SJCRH30 (cell line): Measurements from ENCODE around the gene ZNF407. TPM values are rescaled to one million over a fixed set of nuclear protein-coding genes. Genes with fewer than 3 reads are reported as not detected.

Source experiments
- DNase-seq, 2 experiments: peaks; one replicate each; pipeline ENCODE4 v3.0.0-alpha.2; 2015 to 2020
- H3K27ac ChIP-seq: fragments of 250-450 bp; sonication (Bioruptor Pico); 2 replicates; pipeline ENCODE4 v1.5.1; 2020; ENCODE audit warnings: mild to moderate bottlenecking, moderate library complexity
- H3K27me3 ChIP-seq: fragments of 250-450 bp; sonication (Bioruptor Pico); 2 replicates; pipeline ENCODE4 v1.5.1; 2020; ENCODE audit warnings: mild to moderate bottlenecking, moderate library complexity
- H3K36me3 ChIP-seq: fragments of 250-450 bp; sonication (Bioruptor Pico); 2 replicates; pipeline ENCODE4 v1.5.1; 2020; ENCODE audit warnings: mild to moderate bottlenecking, moderate library complexity
- H3K4me1 ChIP-seq: fragments of 250-450 bp; sonication (Bioruptor Pico); 2 replicates; pipeline ENCODE4 v1.5.1; 2020; ENCODE audit warnings: mild to moderate bottlenecking, moderate library complexity
- H3K4me3 ChIP-seq: fragments of 250-450 bp; sonication (Bioruptor Pico); 2 replicates; pipeline ENCODE4 v1.5.1; 2020; ENCODE audit warnings: mild to moderate bottlenecking, moderate library complexity
- H3K9me3 ChIP-seq: fragments of 250-450 bp; sonication (Bioruptor Pico); replicated peaks from 2 replicates; pipeline ENCODE4 v1.5.1; 2020; ENCODE audit warnings: mild to moderate bottlenecking, moderate library complexity
- total RNA-seq: library from RNA; depleted of rRNA; stranded (reverse); fragments of >200 nt; shearing (Covaris generic); gene quantifications from 2 replicates; pipeline ENCODE4 v1.2.3, GENCODE V29; 2014

ZNF407 gene
- total RNA-seq, 1 experiment from 2014 or later: 9.5 TPM

GRCh38 chr18:75065251-75066000, 467.8 kb downstream of the ZNF407 start:
- Histone ChIP-seq H3K4me1 (no peaks in the 10 kb centered on the region), H3K27me3 (no peaks in the 10 kb centered on the region), H3K36me3 (no peaks in the 10 kb centered on the region), H3K9me3 (no peaks in the 10 kb centered on the region), H3K27ac (no peak overlapping the region), H3K4me3 (no peak overlapping the region)
- no peak for DNase-seq

GRCh38 chr18:75066021-75066880, 468.6 kb downstream of the ZNF407 start:
- Histone ChIP-seq H3K27me3 (no peaks in the 10 kb centered on the region), H3K36me3 (no peaks in the 10 kb centered on the region), H3K4me1 (no peaks in the 10 kb centered on the region), H3K4me3 (no peak overlapping the region), H3K9me3 (no peaks in the 10 kb centered on the region), H3K27ac (no peak overlapping the region)
- DNase-seq: no peak

- H3K9me3 ChIP-seq: no peaks in the 10 kb centered on the region
- no peaks in the 10 kb centered on the region for H3K4me1 ChIP-seq
- H3K4me3 ChIP-seq: no peak overlapping the region
- H3K27me3 ChIP-seq: no peaks in the 10 kb centered on the region
- H3K27ac ChIP-seq: no peak overlapping the region
- H3K36me3 ChIP-seq: no peaks in the 10 kb centered on the region
- no peak for DNase-seq
These were observed 469.3 kb downstream of the ZNF407 start for GRCh38 chr18:75066936-75067335.

GRCh38 chr18:75067996-75068645, 470.5 kb downstream of the ZNF407 start:
- Histone ChIP-seq H3K4me1 (no peaks in the 10 kb centered on the region), H3K9me3 (no peaks in the 10 kb centered on the region), H3K27ac (no peak overlapping the region), H3K4me3 (no peak overlapping the region), H3K36me3 (no peaks in the 10 kb centered on the region), H3K27me3 (no peaks in the 10 kb centered on the region)
- no peak for DNase-seq

GRCh38 chr18:75068682-75069435, 471.2 kb downstream of the ZNF407 start:
- H3K9me3 ChIP-seq: no peaks in the 10 kb centered on the region
- no peaks in the 10 kb centered on the region for H3K4me1 ChIP-seq

GRCh38 chr18:75070235-75070624, 472.6 kb downstream of the ZNF407 start:
- Histone ChIP-seq H3K4me1 (no peaks in the 10 kb centered on the region), H3K4me3 (no peak overlapping the region), H3K27ac (no peak overlapping the region), H3K9me3 (no peaks in the 10 kb centered on the region), H3K27me3 (no peaks in the 10 kb centered on the region), H3K36me3 (no peaks in the 10 kb centered on the region)
- DNase-seq: no peak

More at GRCh38 chr18:75068682-75069435, 471.2 kb downstream of the ZNF407 start:
- Histone ChIP-seq H3K27ac (no peak overlapping the region), H3K36me3 (no peaks in the 10 kb centered on the region), H3K27me3 (no peaks in the 10 kb centered on the region), H3K4me3 (no peak overlapping the region)
- DNase-seq: no peak

- no peaks in the 10 kb centered on the region for H3K36me3 ChIP-seq
- H3K27me3 ChIP-seq: no peaks in the 10 kb centered on the region
- no peaks in the 10 kb centered on the region for H3K9me3 ChIP-seq
- H3K4me3 ChIP-seq: no peak overlapping the region
- no peak overlapping the region for H3K27ac ChIP-seq
- DNase-seq: peak in 1 of 2 experiments; percentile 4
- no peaks in the 10 kb centered on the region for H3K4me1 ChIP-seq
These were observed 473.2 kb downstream of the ZNF407 start for GRCh38 chr18:75070625-75071483.

- H3K4me3 ChIP-seq: no peak overlapping the region
- DNase-seq: no peak
- H3K27ac ChIP-seq: no peak overlapping the region
- no peaks in the 10 kb centered on the region for H3K36me3 ChIP-seq
- no peaks in the 10 kb centered on the region for H3K27me3 ChIP-seq
- no peaks in the 10 kb centered on the region for H3K9me3 ChIP-seq
- H3K4me1 ChIP-seq: no peaks in the 10 kb centered on the region
These were observed 473.8 kb downstream of the ZNF407 start for GRCh38 chr18:75071484-75071785.

GRCh38 chr18:75071866-75072671, 474.4 kb downstream of the ZNF407 start:
- H3K4me3 ChIP-seq: no peak overlapping the region
- no peaks in the 10 kb centered on the region for H3K36me3 ChIP-seq
- no peaks in the 10 kb centered on the region for H3K4me1 ChIP-seq
- H3K9me3 ChIP-seq: no peaks in the 10 kb centered on the region
- no peak for DNase-seq
- H3K27me3 ChIP-seq: no peaks in the 10 kb centered on the region
- H3K27ac ChIP-seq: no peak overlapping the region

- DNase-seq: no peak
- Histone ChIP-seq H3K9me3 (no peaks in the 10 kb centered on the region), H3K4me3 (no peak overlapping the region), H3K27me3 (no peaks in the 10 kb centered on the region), H3K36me3 (no peaks in the 10 kb centered on the region), H3K4me1 (no peaks in the 10 kb centered on the region), H3K27ac (no peak overlapping the region)
These were observed 475.2 kb downstream of the ZNF407 start for GRCh38 chr18:75072672-75073371.

GRCh38 chr18:75073654-75074053, 476.0 kb downstream of the ZNF407 start:
- no peaks in the 10 kb centered on the region for H3K36me3 ChIP-seq
- H3K4me3 ChIP-seq: no peak overlapping the region
- no peak overlapping the region for H3K27ac ChIP-seq
- no peaks in the 10 kb centered on the region for H3K27me3 ChIP-seq
- H3K9me3 ChIP-seq: no peaks in the 10 kb centered on the region
- DNase-seq: no peak
- no peaks in the 10 kb centered on the region for H3K4me1 ChIP-seq

GRCh38 chr18:75074196-75075015, 476.7 kb downstream of the ZNF407 start:
- Histone ChIP-seq H3K9me3 (no peaks in the 10 kb centered on the region), H3K4me1 (no peaks in the 10 kb centered on the region), H3K4me3 (no peak overlapping the region), H3K36me3 (no peaks in the 10 kb centered on the region), H3K27ac (no peak overlapping the region), H3K27me3 (no peaks in the 10 kb centered on the region)
- DNase-seq: no peak
